Measurements from ENCODE around the gene ADAM12.

ADAM12 gene

GRCh38 chr10:126264102-126265018 lies 123.9 kb downstream of the ADAM12 start:
- H3K4me3 ChIP-seq (ENCODE audit: low read depth, low read length): no peak overlapping the region
- no peaks in the 10 kb centered on the region for H3K4me1 ChIP-seq (ENCODE audit: control insufficient read depth, insufficient read depth, low read length)
- CTCF ChIA-PET: no interaction called here
- POLR2A ChIA-PET: no interaction called here
- no peaks in the 10 kb centered on the region for H3K9me3 ChIP-seq (ENCODE audit: control insufficient read depth, insufficient read depth, low read depth, low read length)
- H3K27ac ChIP-seq (ENCODE audit: extremely low read depth, low read depth, low read length): no peak overlapping the region
- TF ChIP-seq ZNF280C (tag by site-specific recombination; IDR thresholded peaks at IDR 0.05) (no peak), ZNF596 (tag by site-specific recombination; IDR thresholded peaks at IDR 0.05) (no peak), ZNF23 (tag by site-specific recombination; IDR thresholded peaks at IDR 0.05; ENCODE audit: borderline replicate concordance) (no peak), WT1 (tag by site-specific recombination; IDR thresholded peaks at IDR 0.05) (no peak), ZNF639 (tag by site-specific recombination; IDR thresholded peaks at IDR 0.05) (no peak), ZNF549 (tag by site-specific recombination; IDR thresholded peaks at IDR 0.05) (no peak), ZNF426 (tag by site-specific recombination; IDR thresholded peaks at IDR 0.05) (no peak), ZNF76 (tag by site-specific recombination; IDR thresholded peaks at IDR 0.05; ENCODE audit: borderline replicate concordance, low read depth) (no peak), ZNF473 (tag by site-specific recombination; IDR thresholded peaks at IDR 0.05) (no peak), REPIN1 (tag by site-specific recombination; IDR thresholded peaks at IDR 0.05; ENCODE audit: low read depth) (no peak), SP3 (tag by site-specific recombination; IDR thresholded peaks at IDR 0.05) (no peak), ZFP3 (tag by site-specific recombination; IDR thresholded peaks at IDR 0.05; ENCODE audit: low read depth) (no peak), ZNF311 (tag by site-specific recombination; IDR thresholded peaks at IDR 0.05; ENCODE audit: borderline replicate concordance) (no peak), ZNF645 (tag by site-specific recombination; IDR thresholded peaks at IDR 0.05) (no peak)
- no peaks in the 10 kb centered on the region for H3K36me3 ChIP-seq (ENCODE audit: control insufficient read depth in 2 of 2, insufficient read depth in 1 of 2, low read length in 2 of 2)

GRCh38 chr10:126263006-126263676 lies 125.1 kb downstream of the ADAM12 start:
- H3K9me3 ChIP-seq (ENCODE audit: control insufficient read depth, insufficient read depth, low read depth, low read length): no peaks in the 10 kb centered on the region
- ChIA-PET CTCF (no interaction called here), POLR2A (no interaction called here)
- TF ChIP-seq ZNF768 (tag by site-specific recombination; IDR thresholded peaks at IDR 0.05) (0 out of 2 replicates have a peak, but pooled peaks have one; percentile 38), PRDM10 (tag by site-specific recombination; IDR thresholded peaks at IDR 0.05) (peak; percentile 49; the same call in 1 of the 2 replicates), ZNF214 (tag by site-specific recombination; IDR thresholded peaks at IDR 0.05; ENCODE audit: borderline replicate concordance) (no peak), ZFP37 (tag by site-specific recombination; IDR thresholded peaks at IDR 0.05) (0 out of 2 replicates have a peak, but pooled peaks have one; percentile 27)
- no peak overlapping the region for H3K4me3 ChIP-seq (ENCODE audit: low read depth, low read length)
- H3K4me1 ChIP-seq (ENCODE audit: control insufficient read depth, insufficient read depth, low read length): peaks cover 8% of the 10 kb centered on the region; the same call in 1 of the 2 replicates
- no peak overlapping the region for H3K27ac ChIP-seq (ENCODE audit: extremely low read depth, low read depth, low read length)
- no peaks in the 10 kb centered on the region for H3K36me3 ChIP-seq (ENCODE audit: control insufficient read depth in 2 of 2, insufficient read depth in 1 of 2, low read length in 2 of 2)
